ENCODE measurements around the gene PTPRG.
"Not testable (repeated sequence)": the region's sequence is repeated elsewhere in the genome, so short reads cannot be mapped to it uniquely, and the experiment has no call there.

PTPRG gene

GRCh38 chr3:61748288-61748687, 186.9 kb downstream of the PTPRG start:
- in situ Hi-C loops (cut with MboI; ENCODE audit: low sequenced_read_pairs), result no loop called here

GRCh38 chr3:61750766-61751165, 189.4 kb downstream of the PTPRG start:
- in situ Hi-C loops (cut with MboI; ENCODE audit: low sequenced_read_pairs), result no loop called here

- in situ Hi-C loops (cut with MboI; ENCODE audit: low sequenced_read_pairs), result no loop called here
Observed at GRCh38 chr3:61758839-61759238, 197.5 kb downstream of the PTPRG start.

GRCh38 chr3:61760783-61761182, 199.4 kb downstream of the PTPRG start:
- in situ Hi-C loops (cut with MboI; ENCODE audit: low sequenced_read_pairs), result not testable (repeated sequence)

GRCh38 chr3:61761694-61762430, 200.5 kb downstream of the PTPRG start:
- in situ Hi-C loops (cut with MboI; ENCODE audit: low sequenced_read_pairs), result no loop called here

GRCh38 chr3:61765157-61765876, 203.9 kb downstream of the PTPRG start:
- in situ Hi-C loops (cut with MboI; ENCODE audit: low sequenced_read_pairs), result no loop called here

GRCh38 chr3:61768284-61769037, 207.1 kb downstream of the PTPRG start:
- in situ Hi-C loops (cut with MboI; ENCODE audit: low sequenced_read_pairs), result no loop called here

GRCh38 chr3:61769266-61769990, 208.1 kb downstream of the PTPRG start:
- in situ Hi-C loops (cut with MboI; ENCODE audit: low sequenced_read_pairs), result no loop called here

GRCh38 chr3:61771976-61772375, 210.6 kb downstream of the PTPRG start:
- in situ Hi-C loops (cut with MboI; ENCODE audit: low sequenced_read_pairs), result no loop called here

- in situ Hi-C loops (cut with MboI; ENCODE audit: low sequenced_read_pairs), result no loop called here
Observed at GRCh38 chr3:61772456-61772855, 211.1 kb downstream of the PTPRG start.

GRCh38 chr3:61774279-61774890, 213.0 kb downstream of the PTPRG start:
- in situ Hi-C loops (cut with MboI; ENCODE audit: low sequenced_read_pairs), result no loop called here

- in situ Hi-C loops (cut with MboI; ENCODE audit: low sequenced_read_pairs), result no loop called here
Observed at GRCh38 chr3:61776390-61776789, 215.0 kb downstream of the PTPRG start.

GRCh38 chr3:61777483-61777882, 216.1 kb downstream of the PTPRG start:
- in situ Hi-C loops (cut with MboI; ENCODE audit: low sequenced_read_pairs), result no loop called here

GRCh38 chr3:61778095-61778494, 216.7 kb downstream of the PTPRG start:
- in situ Hi-C loops (cut with MboI; ENCODE audit: low sequenced_read_pairs), result no loop called here

- in situ Hi-C loops (cut with MboI; ENCODE audit: low sequenced_read_pairs), result no loop called here
Observed at GRCh38 chr3:61780016-61780415, 218.6 kb downstream of the PTPRG start.

GRCh38 chr3:61780455-61781228, 219.3 kb downstream of the PTPRG start:
- in situ Hi-C loops (cut with MboI; ENCODE audit: low sequenced_read_pairs), result no loop called here

- in situ Hi-C loops (cut with MboI; ENCODE audit: low sequenced_read_pairs), result no loop called here
Observed at GRCh38 chr3:61783993-61784718, 222.8 kb downstream of the PTPRG start.

GRCh38 chr3:61788623-61789507, 227.5 kb downstream of the PTPRG start:
- in situ Hi-C loops (cut with MboI; ENCODE audit: low sequenced_read_pairs), result no loop called here
